Activated T-cell treated with anti-CD3 and anti-CD28 coated beads for 4 hours (primary cell): ENCODE data around the gene NEDD9.

Source experiments
- DNase-seq: peaks from one replicate; pipeline ENCODE4 v3.0.0-alpha.2; 2020

The NEDD9 gene

DNA sequence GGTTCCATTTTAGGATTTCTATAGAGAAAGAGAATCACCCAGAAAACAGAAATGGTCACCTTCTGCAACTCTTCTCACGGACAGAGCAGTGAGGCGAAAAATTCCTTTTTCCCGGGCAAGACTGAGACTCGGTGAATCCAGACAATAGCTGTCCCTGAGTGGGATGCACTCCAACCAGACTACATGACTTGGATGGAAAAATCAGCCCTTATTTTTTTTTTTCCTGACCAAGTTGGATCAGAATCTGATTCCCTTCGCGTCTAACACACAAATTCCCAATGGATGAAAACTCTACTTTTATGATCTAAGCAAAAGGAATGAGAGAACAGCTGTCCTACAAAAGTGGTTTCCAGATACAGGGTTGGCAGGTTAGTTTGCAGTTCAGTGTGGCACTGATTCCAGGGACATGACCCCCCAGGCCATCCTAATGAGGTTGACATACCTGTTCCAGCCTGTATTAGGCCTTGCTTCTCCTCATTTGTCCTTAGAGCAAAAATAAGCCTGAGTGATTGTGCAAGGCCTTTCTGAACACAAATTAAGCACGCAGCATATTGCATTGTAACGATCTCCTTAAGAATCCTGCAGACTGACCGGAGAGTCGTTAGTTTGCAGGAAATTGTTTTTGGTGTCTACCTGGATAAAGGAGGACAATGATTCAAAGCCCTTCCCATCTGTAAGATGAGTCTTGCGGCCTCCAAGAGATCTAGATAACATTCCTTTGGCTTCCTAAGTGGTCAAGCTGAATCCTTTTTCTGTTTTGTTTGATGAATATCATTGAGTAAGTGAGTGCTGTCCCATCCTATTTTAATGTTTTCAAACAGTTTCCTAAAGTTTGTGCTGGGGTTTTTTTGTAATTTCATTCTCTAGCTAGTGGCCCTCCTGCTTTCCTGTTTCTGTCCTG lies 1.5 kb upstream of the NEDD9 start:
- DNase-seq: no peak

DNA sequence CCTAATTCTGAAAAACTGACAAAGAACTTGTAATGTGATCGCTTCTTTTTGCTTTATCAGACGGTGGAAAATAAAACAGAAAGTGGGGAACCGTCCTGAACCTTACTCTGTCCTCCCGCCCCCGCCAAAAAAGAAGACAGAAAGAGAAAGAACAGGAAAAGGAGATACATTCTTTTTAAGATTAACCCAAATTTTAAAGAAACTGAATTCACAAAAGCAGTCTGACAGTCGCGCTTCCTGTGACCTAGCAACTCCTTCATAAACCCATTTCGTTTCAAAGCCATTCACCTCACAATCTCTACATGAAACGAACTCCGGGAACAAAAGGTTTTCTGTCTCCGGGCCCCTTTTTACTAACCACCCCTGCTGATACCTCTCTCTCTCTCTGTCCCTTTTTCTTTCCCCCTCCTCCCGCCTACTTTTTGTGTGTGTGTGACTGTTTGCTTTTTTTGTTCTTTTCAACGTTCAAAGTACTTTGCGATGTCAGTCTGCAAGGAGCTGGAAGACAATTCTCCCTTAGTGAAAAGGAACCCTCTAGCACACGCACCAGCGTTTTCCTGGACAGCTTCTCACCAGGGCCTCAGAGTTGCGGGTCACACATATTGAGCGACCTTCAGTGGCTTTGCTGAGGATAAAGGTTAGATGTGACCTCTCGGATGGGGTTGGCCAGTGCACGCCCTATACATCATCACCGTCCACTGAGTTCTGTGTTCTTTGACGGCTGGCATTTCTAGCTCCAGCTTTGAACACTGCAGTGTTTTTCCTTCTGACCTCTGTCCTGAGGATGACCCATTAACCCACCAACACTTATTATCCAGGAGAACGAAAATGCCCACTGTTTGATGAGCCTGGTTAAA lies 530 bp upstream of the NEDD9 start:
- no peak for DNase-seq

DNA sequence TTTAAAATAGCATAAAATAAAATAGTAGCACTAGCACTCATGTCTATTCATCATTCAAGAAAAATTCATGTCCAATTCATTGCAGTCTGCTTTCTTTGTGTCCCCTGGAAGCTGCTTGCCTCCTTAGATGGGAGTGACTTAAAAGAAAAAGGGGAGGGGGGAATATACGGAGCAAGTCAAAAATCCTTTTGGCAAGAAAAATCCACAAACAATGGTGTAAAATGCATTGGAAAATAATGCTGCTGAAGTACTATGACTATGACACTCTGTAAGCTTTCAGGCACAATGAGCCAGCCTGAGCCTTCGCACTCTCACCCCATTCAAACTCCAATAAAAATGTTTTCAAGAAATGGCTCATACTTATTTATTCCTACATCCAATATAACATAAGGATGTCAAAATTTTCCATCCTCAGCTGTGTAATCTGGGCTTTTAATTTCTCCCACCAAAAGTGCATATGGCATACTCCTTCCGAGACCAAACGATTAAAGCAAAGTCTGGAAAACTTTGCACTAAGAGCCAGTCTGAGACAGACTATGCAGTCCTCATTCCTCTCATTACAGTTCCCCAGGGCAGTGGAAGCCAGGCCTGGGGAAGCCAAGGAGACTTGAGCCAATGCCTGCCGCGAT lies 790 bp downstream of the NEDD9 start:
- no peak for DNase-seq

DNA sequence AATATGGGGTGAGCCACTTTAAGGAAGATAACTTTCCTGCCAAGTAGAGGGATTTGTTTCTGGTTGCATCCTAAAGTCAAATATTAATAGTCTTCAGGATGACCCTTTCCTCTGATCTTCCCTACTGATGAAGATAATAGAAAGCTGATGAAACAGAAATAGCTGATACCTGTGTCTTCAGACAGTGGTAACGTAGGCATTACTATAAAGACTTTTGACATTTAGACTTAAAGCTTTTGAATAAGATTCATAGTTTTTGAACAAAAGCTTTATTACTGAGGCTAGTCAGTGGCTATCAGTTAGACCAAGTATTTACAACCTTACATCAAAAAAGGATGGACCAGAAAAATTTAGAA lies 1.4 kb downstream of the NEDD9 start:
- no peak for DNase-seq

DNA sequence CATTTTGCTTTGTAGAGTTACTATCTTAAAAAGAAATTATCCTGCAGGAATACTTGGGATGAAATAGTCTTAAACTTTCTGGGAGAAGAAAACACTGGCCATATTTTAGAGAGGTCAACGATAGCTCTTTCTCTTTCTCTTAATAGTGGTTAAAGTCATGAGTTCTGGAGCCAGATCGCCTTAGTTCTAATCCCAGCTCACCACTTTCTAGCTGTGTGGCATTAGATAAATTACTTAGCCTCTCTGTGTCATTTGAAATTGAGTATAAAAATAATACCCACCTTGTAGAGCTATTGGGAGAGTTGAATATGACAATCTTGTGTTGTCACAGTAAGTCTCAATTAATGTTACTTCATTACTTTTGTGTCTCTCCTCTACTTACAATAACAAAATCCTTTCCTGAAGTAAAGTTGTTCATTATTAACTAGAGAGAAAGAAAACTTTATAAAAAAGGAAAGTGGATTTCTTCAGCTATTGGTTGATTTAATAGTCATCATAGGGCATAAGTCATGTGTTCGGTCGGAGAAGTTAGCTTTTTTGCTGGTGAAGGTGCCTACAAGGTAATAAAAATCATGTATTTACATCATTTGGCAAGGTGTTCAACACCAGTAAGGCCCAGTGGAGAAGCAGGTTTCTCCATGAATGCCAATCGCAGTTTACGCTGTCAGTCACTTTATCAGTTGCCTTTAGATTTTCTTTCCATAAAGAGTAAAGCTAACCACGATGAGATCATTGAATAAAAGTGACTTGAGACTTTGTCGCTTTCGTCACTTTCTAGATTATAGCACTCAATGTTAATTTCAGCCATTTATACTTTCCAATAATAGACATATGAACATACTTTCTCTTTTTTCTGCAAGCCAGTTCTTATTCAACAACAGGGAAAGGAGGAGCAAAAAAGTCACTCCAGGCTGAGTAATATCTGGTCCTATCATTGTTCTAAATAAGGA lies 2.0 kb downstream of the NEDD9 start:
- no peak for DNase-seq

DNA sequence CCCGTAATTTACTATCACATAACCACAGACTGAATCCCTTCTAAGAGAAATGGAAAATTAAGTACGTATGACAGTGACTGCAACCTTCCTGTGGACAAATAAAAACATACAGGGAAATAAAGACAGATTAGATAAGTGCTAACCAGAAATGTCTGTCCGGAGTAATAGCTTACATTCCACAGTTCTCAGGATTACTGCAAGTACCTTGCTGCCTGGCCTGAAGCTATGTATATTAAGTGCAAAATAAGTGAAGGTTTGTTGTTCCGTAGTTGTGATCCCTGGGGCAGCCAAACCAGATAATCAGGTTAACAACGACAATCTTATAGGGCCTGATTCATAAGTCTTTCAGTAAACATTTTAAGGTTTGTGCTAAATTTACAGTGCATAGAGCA lies 2.8 kb downstream of the NEDD9 start:
- no peak for DNase-seq

DNA sequence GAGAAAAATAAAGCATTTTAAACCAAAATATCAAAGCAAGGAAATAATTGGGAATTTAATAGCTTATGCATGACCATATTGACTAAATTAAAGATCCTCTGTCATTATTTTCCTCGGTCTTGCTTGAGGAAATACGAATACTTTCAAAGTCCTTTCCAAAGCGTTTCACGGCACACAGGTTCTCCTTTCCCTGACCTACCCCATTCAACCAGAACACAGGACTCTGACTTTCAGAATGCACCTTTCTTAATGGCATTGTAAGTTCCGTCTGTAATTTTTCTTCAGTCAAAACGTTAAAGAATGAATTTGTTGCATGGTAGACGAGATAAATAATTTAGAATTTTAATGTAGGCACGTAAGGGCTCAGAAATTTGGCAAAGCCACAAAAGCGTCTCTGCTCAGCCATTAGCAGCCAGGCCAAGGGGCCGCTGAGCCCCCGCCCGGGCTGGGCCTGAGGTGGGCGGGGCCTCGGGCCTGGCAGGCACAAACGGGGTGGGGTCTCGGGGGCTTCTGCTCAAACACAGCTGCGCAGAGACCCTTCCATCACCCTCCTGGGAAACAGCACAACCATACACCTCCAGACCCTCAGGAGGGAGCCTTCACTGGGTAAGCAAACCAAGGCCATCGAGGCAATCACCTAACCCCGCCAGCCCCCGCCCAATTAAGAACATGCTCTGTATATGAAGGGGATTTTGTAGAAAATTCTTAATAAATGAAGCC lies 3.4 kb downstream of the NEDD9 start:
- DNase-seq: no peak

DNA sequence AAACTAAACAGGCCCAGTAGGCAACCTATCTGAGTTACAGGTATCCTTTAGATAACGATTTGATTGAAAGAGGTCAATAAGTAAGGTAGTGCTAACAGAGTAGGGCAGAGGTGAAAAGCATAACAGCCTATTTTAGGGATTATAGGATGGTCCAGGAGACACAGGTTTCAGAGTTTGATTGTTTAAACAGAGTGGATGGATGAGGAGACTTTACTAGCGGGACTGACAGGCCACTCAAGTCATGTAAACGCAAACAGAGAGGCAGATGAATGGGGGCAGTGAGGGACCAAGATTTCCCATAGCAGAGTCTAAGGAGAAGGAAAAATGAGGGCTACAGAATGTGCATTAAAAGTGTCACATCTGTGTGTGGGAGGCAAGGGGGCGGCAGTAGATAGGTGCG lies 4.8 kb downstream of the NEDD9 start:
- no peak for DNase-seq

DNA sequence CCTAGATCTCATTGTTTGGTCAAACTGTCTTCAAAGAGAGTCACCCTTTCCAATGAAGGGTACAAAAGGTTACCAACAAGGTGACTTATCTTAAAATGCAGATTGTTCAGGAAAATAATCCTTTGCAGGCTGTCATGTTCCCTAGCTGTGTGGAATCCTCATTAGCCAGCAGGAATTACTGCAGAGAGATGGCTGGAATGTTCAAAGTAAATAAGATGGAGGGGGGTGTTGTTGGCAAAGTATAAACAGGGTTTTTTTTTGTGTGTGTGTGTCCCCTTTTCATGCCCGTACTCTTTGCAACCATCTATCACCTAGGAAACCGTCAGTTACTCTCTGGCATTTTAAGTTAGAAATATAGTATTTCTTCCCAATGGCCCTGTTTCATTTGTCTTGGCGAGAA lies 6.5 kb downstream of the NEDD9 start:
- DNase-seq: no peak

DNA sequence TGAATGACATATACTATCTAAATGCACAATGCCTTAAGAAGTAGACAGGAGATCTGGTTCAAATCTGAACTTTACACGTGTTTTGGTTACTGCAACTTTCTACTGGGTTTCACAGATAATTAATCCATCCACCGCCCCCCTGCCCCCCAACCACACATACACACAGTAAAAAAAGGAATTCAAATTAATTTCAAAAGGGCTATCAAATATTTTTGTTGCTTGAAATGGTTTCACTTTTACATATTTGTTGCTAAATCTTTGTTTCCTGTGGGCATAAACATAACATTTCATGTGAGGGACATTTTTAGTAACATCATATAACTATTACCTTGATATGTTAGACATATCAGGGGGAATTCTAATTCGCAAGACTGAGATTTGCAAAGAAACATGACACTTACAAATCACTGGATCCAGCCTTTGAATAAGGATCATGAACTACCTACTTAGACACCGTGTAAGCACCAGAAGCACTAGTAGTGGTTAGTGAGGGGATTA lies 7.5 kb downstream of the NEDD9 start:
- DNase-seq: no peak

DNA sequence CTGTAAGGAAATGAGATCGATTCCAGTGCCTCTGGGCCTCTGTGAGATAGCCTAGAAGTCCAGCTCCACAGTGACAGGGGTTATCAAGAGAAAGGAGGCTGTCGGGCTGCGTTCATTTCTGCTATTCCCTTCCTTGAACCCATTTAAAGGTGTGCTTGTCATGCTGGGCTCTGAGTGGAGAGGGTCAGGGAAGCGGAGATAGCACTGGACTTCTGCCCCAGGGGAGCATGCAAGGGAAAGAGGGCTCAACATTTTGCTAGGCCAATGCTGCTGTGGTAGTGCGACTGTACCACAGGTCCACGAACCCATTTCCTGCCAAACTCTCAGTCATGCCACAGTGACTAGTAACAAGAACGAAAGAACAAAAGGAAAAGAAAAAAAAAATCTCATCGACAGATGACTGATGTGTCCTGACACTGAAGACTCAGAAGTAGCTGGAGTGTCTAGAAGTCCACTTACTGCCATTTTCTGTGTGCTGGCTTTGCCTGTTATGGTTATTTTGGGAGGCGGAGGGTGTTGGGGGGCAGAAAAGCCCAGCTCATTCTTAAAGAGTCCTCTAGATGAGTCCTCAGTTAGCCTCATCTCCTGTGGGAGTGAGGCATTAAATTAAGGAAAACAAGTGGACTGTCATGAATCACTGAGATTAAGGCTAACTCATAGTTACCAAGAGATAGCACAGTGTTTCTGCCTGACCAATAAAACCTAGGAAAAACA lies 8.1 kb downstream of the NEDD9 start:
- DNase-seq: no peak

DNA sequence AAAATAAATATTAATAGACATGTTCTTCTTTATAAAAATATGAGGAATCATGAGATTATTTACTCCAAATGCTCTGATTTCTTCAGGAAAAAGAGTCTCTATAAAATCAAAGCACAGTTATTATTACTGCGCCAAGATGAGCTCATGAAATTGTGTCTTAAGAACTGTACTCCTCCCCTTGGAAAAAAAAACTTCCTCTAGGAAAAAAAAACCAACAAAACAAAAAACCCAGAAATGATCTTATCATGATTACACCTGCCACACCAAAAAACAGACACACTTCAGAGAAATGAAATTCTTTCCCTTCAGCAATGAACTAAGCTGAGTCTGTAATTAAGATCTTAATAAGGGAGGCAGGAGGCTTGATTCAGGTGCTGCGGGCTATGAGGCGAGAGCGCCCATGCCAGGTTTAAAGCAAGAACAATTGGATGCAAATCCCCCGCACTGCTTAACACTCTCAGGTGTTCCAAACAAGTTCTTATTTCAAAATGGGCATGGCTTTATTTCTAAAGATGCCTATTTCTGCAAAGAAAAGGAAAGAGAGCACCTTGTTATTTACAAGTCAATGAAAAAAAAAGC lies 9.1 kb downstream of the NEDD9 start:
- DNase-seq: no peak

DNA sequence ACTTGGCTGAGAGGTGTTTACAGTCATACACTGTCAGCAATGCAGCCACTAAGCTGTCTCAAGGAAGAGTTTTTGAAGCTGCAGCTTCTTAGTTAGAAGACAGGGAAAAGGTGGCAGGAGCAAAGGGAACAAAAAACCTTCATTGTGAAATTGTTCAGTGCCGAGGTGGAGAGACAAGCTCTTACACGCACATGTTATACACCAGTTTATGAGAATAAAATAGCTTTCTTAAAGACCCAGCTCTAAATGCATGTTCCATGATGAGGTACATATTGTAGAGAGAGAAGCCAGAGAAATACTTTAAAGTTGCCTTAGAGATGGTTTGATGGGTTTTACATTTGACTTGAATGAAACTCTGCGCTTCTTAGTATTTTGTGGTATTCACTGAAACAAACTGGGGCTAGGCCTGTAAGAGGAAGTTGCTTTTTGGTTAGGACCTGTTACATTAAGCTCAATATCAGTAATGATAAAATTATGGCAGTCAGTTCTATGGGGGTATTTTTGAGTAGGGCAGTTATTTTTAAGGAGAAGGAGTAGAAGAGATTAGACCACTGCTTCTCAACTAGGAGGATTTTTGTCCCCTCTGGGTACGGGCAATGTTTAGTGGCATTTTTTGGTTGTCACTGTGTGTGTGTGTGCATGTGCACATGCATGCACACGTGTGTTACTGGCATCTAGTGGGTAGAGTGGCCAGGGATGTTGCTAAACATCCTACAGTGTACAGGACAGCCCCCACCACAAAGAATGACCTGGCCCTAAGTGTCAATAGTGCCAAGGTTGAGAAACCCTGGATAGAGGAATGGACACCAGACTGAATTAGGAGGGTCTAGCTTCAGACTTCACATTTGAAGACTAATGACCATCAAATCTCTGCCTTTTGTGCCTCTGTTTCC lies 9.8 kb downstream of the NEDD9 start:
- DNase-seq: no peak

DNA sequence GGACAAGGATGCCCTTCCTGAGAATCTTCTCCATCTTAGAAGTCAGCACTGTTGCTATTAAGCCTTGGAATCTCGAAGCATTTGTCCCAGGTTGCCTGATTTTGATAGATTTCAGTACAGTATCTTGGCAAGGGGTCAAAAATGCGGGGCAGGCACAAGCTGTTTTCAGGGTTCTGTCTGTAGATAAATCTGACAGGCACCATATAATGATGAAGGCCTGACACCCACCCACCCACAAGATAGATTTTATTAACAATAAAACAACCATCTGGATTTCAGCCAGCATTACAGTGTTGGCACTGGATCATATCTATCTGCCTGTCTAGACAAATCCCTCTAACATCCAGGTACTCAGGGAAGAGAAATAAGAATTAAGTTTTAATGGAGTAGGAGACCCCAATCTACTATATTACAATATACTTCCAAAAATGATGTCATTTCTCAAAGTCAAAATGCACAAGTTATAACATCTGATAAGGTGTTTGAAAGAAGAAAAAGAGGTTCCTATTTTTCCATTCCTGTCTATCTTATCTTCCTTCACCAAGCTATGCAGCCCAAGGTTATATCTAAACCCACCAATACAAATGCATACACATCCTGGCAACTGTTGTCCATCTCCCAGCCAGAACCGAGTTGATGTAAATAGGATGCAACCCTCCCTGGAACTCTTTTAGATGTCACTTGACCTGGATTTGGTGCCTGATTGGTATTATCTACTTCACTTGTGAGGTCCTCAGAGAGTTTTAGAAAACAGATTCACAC lies 10.7 kb downstream of the NEDD9 start:
- DNase-seq: no peak

DNA sequence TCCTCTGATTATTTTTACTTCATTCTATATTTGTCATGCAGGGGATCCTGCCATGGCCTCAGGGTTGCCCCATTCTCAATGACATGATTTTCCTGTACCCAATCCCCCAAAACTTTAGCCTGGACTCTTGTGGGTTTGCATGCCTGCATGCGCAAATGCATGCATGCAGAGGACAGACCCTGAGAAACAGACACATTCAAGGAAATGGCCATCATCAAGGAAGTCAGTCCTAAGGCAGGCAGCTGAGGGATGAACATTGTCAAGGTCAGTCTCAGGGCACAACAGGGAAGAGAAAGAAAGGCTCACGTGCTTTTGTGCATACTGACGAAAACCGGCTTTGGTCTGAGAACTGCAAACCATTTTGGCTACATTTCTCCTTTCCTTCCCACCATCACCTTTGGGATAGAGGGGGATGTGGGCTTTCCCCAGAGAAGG lies 13.1 kb downstream of the NEDD9 start:
- DNase-seq: no peak

DNA sequence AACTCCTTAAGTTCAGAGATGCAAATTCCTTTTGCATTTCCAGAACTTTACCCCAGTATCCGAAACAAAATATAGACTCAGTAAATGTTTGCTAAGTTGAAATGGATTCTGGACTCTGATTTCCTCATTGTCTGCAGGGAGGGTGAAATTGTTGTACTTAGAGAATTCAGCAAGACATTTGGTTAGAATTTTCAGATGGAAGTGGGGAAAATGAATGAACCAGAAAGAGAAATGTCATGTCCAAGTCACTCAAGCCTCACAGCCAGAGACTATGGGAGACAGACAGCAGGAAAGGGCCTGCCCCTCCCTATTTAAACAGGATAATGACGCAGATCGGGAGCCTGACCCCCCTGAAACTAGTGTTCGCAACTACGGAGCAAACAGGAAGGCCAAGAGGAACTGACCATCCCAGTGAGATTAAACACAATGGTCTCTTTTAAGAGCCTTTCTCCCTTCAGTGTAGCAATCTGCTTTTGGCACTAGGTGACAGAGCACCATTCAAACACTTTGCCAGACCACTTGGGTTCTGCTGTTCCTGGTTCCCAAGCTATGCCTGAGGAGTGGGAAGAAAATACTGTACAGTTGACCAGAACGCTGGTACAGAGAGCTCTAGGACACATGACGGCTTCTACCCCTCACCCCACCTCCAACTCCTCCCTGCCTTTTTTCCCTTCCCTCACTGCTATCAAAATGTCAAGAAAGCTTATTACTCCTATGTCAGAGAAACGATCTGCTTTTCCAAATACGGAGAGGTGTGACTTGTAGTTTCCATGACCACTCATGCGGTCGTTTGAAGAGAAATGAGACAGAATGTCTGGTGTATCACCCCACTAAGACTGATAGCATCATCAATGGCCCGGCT lies 13.7 kb downstream of the NEDD9 start:
- no peak for DNase-seq

DNA sequence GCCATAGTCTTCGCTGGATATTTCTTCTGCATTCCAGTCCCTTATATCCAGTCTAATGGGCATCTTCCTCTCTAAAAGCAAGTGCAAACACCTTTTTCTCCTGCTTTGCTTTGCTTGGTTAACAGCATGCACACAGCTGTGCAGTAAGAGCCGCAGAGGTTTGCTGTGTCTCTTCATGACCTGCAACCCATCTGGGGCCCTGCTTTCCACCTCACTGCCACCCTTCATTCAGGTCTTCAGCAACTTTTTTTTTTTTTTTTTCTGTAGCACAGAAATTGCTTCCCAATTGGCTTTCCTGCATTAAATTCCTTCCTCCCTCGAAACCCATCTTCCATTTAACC lies 14.4 kb downstream of the NEDD9 start:
- DNase-seq: no peak
